Coronary artery (tissue), 2 donors: Measurements from ENCODE around the gene SLC4A7.
A peak's percentile ranks its signal among the peaks of the same experiment; 100 is the strongest.

Experiments used
- DNase-seq: peaks from one replicate; pipeline ENCODE4 v3.0.0-alpha.2; 2017; ENCODE audit warnings: low spot score
- H3K27ac ChIP-seq, 2 donors: fragments of 200-600 bp; sonication (generic); one replicate each; pipeline ENCODE4 v1.5.1; 2016 to 2019
- H3K4me3 ChIP-seq: fragments of 200-600 bp; sonication (generic); 2 replicates; pipeline ENCODE4 v1.5.1; 2016; ENCODE audit warnings: mild to moderate bottlenecking, moderate library complexity
- TF ChIP-seq, protein P1 (sequence below): fragments of 200-600 bp; sonication (generic); IDR thresholded peaks from one replicate; pipeline ENCODE4 v1.5.1; 2019; ENCODE audit warnings: antibody characterized with exemption

The SLC4A7 gene

DNA sequence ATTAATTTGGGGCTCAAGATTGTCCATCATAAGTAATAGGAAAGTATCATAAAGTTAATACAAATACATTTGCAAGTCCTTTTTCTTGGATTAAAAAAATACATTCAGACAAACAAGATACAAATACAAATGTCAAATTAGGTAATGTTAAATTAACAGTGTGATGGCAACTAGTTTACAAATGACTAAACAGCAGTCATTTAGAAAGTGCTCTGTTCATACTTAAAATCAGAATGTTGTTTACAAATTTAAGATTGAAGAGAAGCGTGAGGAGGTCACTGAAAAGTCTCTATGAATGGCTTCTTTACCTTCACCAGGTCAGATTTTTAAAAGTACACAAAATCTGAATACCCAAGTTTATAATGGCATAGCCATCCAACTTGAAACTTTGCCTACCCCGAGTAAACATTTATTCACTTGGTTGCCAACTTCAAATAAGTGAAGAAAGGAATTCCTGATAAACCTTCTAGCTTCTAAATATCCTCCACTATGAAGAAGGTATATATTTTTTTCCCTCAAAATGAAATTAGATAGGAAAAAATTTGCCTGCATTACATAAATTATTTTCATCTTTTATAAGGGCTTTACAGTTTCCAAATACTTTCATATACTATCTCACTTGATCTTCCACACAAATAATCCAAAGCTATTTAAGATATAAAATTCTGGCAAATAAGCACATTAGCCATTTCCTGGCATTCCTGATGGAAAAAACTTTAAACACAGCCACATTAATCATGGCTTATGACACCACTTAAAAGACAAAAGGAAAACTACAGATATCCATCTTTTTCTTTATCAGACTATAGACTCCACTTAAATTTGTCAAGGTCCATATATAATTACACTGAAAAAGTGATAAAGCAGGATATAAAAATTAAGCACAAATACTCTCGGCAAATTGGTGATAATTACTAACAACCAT lies 103.5 kb downstream of the SLC4A7 start:
- DNase-seq = no peak
- TF ChIP-seq, protein P1, sequence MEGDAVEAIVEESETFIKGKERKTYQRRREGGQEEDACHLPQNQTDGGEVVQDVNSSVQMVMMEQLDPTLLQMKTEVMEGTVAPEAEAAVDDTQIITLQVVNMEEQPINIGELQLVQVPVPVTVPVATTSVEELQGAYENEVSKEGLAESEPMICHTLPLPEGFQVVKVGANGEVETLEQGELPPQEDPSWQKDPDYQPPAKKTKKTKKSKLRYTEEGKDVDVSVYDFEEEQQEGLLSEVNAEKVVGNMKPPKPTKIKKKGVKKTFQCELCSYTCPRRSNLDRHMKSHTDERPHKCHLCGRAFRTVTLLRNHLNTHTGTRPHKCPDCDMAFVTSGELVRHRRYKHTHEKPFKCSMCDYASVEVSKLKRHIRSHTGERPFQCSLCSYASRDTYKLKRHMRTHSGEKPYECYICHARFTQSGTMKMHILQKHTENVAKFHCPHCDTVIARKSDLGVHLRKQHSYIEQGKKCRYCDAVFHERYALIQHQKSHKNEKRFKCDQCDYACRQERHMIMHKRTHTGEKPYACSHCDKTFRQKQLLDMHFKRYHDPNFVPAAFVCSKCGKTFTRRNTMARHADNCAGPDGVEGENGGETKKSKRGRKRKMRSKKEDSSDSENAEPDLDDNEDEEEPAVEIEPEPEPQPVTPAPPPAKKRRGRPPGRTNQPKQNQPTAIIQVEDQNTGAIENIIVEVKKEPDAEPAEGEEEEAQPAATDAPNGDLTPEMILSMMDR = no peak
- no peak overlapping the region for H3K27ac ChIP-seq
- H3K4me3 ChIP-seq = no peak overlapping the region

DNA sequence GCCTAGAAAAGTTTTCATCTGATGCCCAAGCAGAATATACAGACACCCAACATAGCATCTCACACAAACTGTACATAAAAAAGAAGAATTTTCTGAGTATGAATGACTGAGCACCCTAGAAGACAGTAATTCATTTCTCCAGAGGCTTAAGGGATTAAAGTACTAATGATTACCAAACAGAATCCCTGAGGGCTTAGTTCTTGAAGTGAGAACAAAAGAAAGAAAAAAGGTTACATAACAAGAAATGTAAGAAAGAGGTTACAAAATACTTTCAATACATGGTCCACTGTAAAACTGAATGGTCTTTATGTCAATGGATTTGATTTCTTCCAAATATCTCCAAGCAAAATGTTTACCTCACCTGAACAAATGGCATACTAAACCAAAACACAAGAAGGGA lies 105.9 kb downstream of the SLC4A7 start:
- Histone ChIP-seq H3K4me3 (no peak overlapping the region), H3K27ac (no peak overlapping the region)
- TF ChIP-seq, protein P1 = no peak
- DNase-seq = no peak

DNA sequence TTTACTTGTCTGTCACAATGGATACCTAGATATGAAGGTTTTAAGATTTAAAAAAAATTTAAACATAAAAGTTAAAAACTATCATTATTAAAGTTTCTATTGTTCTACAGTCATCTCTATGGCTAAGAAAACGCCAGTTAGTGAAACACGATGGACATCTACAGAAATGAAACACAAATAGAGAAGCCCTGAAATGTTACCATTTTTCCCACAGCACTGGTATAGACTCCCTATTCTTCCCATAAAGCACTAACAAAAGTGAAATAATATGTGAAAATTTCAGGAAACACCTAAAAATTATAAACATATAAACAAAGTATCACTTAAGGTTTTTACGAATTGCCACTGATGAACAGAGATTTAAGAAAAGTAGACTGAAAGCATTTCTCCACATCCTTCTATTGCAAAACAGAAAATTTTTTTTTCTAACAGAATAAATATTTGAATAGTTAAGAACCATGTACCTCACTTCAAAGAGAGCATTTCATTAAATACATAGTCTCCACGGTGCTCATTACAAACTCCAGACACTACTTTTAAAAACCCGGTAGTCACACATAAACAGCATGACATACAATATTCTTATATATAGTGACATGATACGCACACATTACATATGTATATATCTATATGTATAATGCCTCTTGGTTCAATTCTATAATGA lies 107.9 kb downstream of the SLC4A7 start:
- DNase-seq = no peak
- H3K4me3 ChIP-seq = no peak overlapping the region
- TF ChIP-seq, protein P1 = no peak
- H3K27ac ChIP-seq = no peak overlapping the region

DNA sequence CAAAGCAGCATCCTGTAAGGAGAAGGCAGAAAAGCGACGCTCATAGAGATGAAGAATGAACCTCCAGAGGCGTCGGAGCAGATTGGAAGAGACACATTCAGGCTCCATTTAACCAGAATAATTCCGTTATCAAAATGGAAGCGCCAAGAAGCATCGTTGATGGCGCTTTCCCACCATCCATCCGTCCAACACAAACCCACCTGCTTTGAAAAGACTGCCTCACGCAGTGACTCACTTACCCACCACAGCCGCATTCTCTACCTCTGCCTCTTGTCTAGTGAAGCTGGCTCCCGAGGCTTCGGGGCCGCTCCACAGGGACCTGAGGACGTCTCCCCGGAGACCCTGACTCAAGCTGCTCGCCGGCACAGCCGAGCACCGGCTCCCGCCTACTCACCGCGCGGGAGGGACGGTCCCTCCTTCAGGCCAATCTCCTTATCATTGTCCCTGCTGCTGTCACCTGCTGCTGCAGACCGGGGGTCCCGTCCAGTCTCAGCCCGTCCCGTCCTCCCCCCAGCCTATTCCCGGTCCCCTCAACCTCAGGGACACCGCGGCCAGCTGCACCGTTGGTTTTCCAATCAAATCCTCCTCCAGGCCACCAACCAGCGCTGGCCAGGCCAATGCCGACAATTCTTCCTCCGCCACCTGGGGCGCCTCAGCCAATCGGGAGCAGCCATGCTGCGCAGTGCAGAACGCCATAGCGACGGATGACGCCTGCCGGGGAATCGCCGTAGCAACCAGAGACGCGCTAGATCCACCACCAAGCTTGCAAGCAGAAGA lies 115.2 kb downstream of the SLC4A7 start, which contains the start of gene NEK10:
Gene NEK10 (minus strand): TSS at position 553 of the 777 bp plus-strand sequence. CDS start 16,501 bp downstream, outside the sequence.
- peak; percentile 91 for DNase-seq
- TF ChIP-seq, protein P1 = no peak
- H3K27ac ChIP-seq = no peak within 1 kb of the TSS
- H3K4me3 ChIP-seq = peak within 1 kb of the TSS; percentile 78

DNA sequence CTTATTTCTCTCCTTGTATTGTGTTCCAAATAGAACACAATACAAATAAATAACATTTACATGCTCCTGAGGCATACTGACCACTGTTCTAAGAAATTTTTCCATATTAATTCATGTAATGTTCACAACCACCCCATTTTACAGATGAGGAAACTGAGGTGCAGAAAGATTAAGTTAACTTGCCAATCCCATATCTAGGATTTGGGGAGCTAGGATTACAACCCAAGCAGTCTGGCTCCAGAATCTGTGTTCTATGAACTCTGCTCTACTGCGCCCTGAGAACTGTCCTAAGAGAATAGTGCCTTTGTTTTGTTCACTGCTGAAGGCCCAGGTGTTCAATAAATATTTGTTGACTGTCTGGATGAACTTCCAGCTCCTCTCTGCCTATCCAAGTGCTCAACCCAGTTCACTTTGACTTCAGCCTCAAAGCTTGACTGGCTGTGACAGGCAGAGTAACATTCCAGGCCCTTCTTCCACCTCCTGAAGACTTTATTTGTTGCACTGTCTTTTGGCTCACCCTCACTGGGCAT lies 118.1 kb downstream of the SLC4A7 start:
- TF ChIP-seq, protein P1 = no peak
- Histone ChIP-seq H3K27ac (no peak overlapping the region), H3K4me3 (no peak overlapping the region)
- DNase-seq = no peak

DNA sequence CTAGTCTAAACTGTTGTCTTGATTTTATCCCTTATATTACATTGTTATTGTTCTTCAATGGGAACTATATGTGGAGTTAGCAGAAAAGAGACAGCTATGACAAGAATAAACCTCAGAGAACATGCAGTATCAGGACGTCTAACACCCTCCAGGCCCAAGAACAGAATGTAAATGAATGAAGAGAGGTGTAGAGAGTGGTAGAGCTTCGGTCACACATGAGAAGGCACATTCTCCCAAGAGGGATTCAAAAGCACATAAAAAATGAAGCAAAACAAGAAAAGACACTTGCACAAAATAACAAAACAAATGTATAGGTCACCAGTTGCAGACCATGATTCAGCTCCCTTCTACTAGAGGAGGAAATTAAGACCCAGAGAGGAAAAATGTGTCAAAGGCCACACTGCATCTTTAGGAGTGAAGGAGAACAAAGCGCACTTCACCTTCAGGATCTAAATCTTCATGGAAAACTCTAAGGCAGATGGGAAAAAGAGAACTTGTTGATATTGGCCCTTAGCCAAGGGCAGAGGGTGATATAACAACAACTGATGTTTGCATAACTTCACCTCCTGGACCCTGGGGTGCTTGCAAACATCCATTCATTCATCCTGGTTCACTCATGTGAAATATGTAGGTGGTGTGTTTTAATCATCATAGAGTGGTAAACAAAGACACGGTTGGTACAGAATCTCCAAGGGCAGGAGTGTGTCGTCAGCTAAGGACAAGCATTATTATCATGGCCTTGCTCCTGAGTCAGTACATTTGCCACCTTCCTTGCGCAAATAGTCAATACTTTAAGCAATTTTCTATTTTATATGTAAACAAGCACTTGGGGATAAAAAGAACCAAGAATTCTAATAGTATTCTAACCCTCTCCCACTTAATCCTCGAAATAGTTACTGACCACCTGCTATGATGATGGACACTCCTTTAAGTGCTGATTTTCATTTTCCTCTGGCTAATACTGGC lies 123.8 kb downstream of the SLC4A7 start:
- TF ChIP-seq, protein P1 = no peak
- no peak overlapping the region for H3K27ac ChIP-seq
- DNase-seq = no peak
- no peak overlapping the region for H3K4me3 ChIP-seq
